ENCODE measurements around the gene CBL.

The CBL gene

GRCh38 chr11:119322921-119323531, 116.9 kb downstream of the CBL start:
- no peak overlapping the region for H3K4me3 ChIP-seq (ENCODE audit: low read depth in 1 of 2, low read length in 2 of 2)
- H3K4me2 ChIP-seq (ENCODE audit: insufficient read depth, low read length), result no peak overlapping the region
- no peak overlapping the region for H3K9ac ChIP-seq (ENCODE audit: low read depth, low read length)
- no peaks in the 10 kb centered on the region for H3K79me2 ChIP-seq (ENCODE audit: insufficient read depth, low read length)
- no peaks in the 10 kb centered on the region for H3K9me3 ChIP-seq (ENCODE audit: insufficient read depth, low read length, severe bottlenecking)
- no peak overlapping the region for H3K27ac ChIP-seq (ENCODE audit: low read length)
- H3K36me3 ChIP-seq (ENCODE audit: insufficient read depth, low read length), result no peaks in the 10 kb centered on the region
- ATAC-seq (ENCODE audit: insufficient read depth, low read depth) (no peak), DNase-seq (no peak)
- TF ChIP-seq EZH2 (IDR thresholded peaks at IDR 0.05; ENCODE audit: borderline replicate concordance, low read depth, low read length, severe bottlenecking), result no peak
- no peak for TF ChIP-seq CTCF (IDR thresholded peaks at IDR 0.05; ENCODE audit: borderline replicate concordance, extremely low read depth, low read length, poor library complexity, severe bottlenecking)
- H3K27me3 ChIP-seq (ENCODE audit: insufficient read depth, low read length, poor library complexity), result peaks cover 20% of the 10 kb centered on the region
- H3K4me1 ChIP-seq (ENCODE audit: insufficient read depth, low read length), result peaks cover 12% of the 10 kb centered on the region
- H4K20me1 ChIP-seq (ENCODE audit: insufficient read depth, low read length), result peaks cover 1% of the 10 kb centered on the region; the same call in 1 of the 2 replicates
- no peak overlapping the region for H2AFZ ChIP-seq (ENCODE audit: low read depth, low read length)

GRCh38 chr11:119323532-119324033, 117.4 kb downstream of the CBL start:
- Histone ChIP-seq H3K9ac (ENCODE audit: low read depth, low read length) (no peak overlapping the region), H3K4me2 (ENCODE audit: insufficient read depth, low read length) (no peak overlapping the region), H4K20me1 (ENCODE audit: insufficient read depth, low read length) (no peaks in the 10 kb centered on the region), H3K36me3 (ENCODE audit: insufficient read depth, low read length) (no peaks in the 10 kb centered on the region), H3K27ac (ENCODE audit: low read length) (no peak overlapping the region), H3K4me3 (ENCODE audit: low read depth in 1 of 2, low read length in 2 of 2) (no peak overlapping the region), H3K27me3 (ENCODE audit: insufficient read depth, low read length, poor library complexity) (peaks cover 14% of the 10 kb centered on the region), H3K79me2 (ENCODE audit: insufficient read depth, low read length) (no peaks in the 10 kb centered on the region), H3K9me3 (ENCODE audit: insufficient read depth, low read length, severe bottlenecking) (no peaks in the 10 kb centered on the region), H3K4me1 (ENCODE audit: insufficient read depth, low read length) (peaks cover 12% of the 10 kb centered on the region), H2AFZ (ENCODE audit: low read depth, low read length) (no peak overlapping the region)
- DNase-seq, result peak; percentile 79
- no peak for TF ChIP-seq EZH2 (IDR thresholded peaks at IDR 0.05; ENCODE audit: borderline replicate concordance, low read depth, low read length, severe bottlenecking)
- TF ChIP-seq CTCF (IDR thresholded peaks at IDR 0.05; ENCODE audit: borderline replicate concordance, extremely low read depth, low read length, poor library complexity, severe bottlenecking), result peak; percentile 87
- peak; percentile 67 for ATAC-seq (ENCODE audit: insufficient read depth, low read depth)

GRCh38 chr11:119324189-119324588, 118.0 kb downstream of the CBL start:
- ATAC-seq (ENCODE audit: insufficient read depth, low read depth) (no peak), DNase-seq (no peak)
- Histone ChIP-seq H3K27ac (ENCODE audit: low read length) (no peak overlapping the region), H3K9ac (ENCODE audit: low read depth, low read length) (no peak overlapping the region), H3K79me2 (ENCODE audit: insufficient read depth, low read length) (no peaks in the 10 kb centered on the region), H3K4me1 (ENCODE audit: insufficient read depth, low read length) (peaks cover 12% of the 10 kb centered on the region), H3K4me2 (ENCODE audit: insufficient read depth, low read length) (no peak overlapping the region), H3K4me3 (ENCODE audit: low read depth in 1 of 2, low read length in 2 of 2) (no peak overlapping the region), H2AFZ (ENCODE audit: low read depth, low read length) (no peak overlapping the region), H3K36me3 (ENCODE audit: insufficient read depth, low read length) (no peaks in the 10 kb centered on the region), H3K27me3 (ENCODE audit: insufficient read depth, low read length, poor library complexity) (peaks cover 8% of the 10 kb centered on the region), H3K9me3 (ENCODE audit: insufficient read depth, low read length, severe bottlenecking) (no peaks in the 10 kb centered on the region), H4K20me1 (ENCODE audit: insufficient read depth, low read length) (no peaks in the 10 kb centered on the region)
- TF ChIP-seq CTCF (IDR thresholded peaks at IDR 0.05; ENCODE audit: borderline replicate concordance, extremely low read depth, low read length, poor library complexity, severe bottlenecking) (no peak), EZH2 (IDR thresholded peaks at IDR 0.05; ENCODE audit: borderline replicate concordance, low read depth, low read length, severe bottlenecking) (no peak)
